ENCODE data around the gene COPB1. TPM values are rescaled to one million over a fixed set of nuclear protein-coding genes. Genes with fewer than 3 reads are reported as not detected.

Gene COPB1
- total and polyA plus RNA-seq, 8 donors: 105 to 153 (median 143) TPM

- H3K27ac ChIP-seq: peak overlapping the region in 1 of 2 donors; percentile 93
- intact Hi-C loops (cut with DNase I): no loop called here
- TF ChIP-seq, protein P1, sequence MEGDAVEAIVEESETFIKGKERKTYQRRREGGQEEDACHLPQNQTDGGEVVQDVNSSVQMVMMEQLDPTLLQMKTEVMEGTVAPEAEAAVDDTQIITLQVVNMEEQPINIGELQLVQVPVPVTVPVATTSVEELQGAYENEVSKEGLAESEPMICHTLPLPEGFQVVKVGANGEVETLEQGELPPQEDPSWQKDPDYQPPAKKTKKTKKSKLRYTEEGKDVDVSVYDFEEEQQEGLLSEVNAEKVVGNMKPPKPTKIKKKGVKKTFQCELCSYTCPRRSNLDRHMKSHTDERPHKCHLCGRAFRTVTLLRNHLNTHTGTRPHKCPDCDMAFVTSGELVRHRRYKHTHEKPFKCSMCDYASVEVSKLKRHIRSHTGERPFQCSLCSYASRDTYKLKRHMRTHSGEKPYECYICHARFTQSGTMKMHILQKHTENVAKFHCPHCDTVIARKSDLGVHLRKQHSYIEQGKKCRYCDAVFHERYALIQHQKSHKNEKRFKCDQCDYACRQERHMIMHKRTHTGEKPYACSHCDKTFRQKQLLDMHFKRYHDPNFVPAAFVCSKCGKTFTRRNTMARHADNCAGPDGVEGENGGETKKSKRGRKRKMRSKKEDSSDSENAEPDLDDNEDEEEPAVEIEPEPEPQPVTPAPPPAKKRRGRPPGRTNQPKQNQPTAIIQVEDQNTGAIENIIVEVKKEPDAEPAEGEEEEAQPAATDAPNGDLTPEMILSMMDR (IDR thresholded peaks at IDR 0.05): no peak
These were observed 19.2 kb upstream of the COPB1 start for GRCh38 chr11:14518820-14519219.

GRCh38 chr11:14513800-14514199 lies 14.2 kb upstream of the COPB1 start:
- Histone ChIP-seq H3K27ac (no peak overlapping the region), H3K27me3 (no peaks in the 10 kb centered on the region), H3K9me3 (no peaks in the 10 kb centered on the region), H3K4me1 (peaks cover 0 to 20% of the 10 kb centered on the region in 2 donors), H3K36me3 (peaks cover 0 to 91% of the 10 kb centered on the region in 2 donors), H3K4me3 (no peak overlapping the region)
- TF ChIP-seq, protein P1 (IDR thresholded peaks at IDR 0.05): no peak
- intact Hi-C loops (cut with DNase I): no loop called here
- ATAC-seq (no peak), DNase-seq (no peak)

More at GRCh38 chr11:14518820-14519219, 19.2 kb upstream of the COPB1 start:
- DNase-seq: no peak
- Histone ChIP-seq H3K9me3 (no peaks in the 10 kb centered on the region), H3K4me1 (peaks cover 0 to 31% of the 10 kb centered on the region in 2 donors), H3K27me3 (no peaks in the 10 kb centered on the region), H3K36me3 (peaks cover 0 to 41% of the 10 kb centered on the region in 2 donors), H3K4me3 (peak overlapping the region; percentile 70 to 83)
- ATAC-seq: no peak

GRCh38 chr11:14506532-14506931 lies 6.9 kb upstream of the COPB1 start:
- Histone ChIP-seq H3K4me3 (no peak overlapping the region), H3K9me3 (no peaks in the 10 kb centered on the region), H3K27me3 (no peaks in the 10 kb centered on the region), H3K4me1 (no peaks in the 10 kb centered on the region), H3K27ac (no peak overlapping the region), H3K36me3 (peaks cover 0 to 84% of the 10 kb centered on the region in 2 donors)
- ATAC-seq (no peak), DNase-seq (no peak)
- intact Hi-C loops (cut with DNase I): no loop called here
- TF ChIP-seq, protein P1 (IDR thresholded peaks at IDR 0.05): no peak

GRCh38 chr11:14503023-14503422 lies 3.4 kb upstream of the COPB1 start:
- Histone ChIP-seq H3K9me3 (no peaks in the 10 kb centered on the region), H3K27ac (no peak overlapping the region), H3K4me1 (peaks cover 8 to 16% of the 10 kb centered on the region in 2 donors), H3K36me3 (peaks cover 0 to 49% of the 10 kb centered on the region in 2 donors), H3K4me3 (no peak overlapping the region), H3K27me3 (no peaks in the 10 kb centered on the region)
- intact Hi-C loops (cut with DNase I): no loop called here
- ATAC-seq (no peak), DNase-seq (no peak)
- TF ChIP-seq, protein P1 (IDR thresholded peaks at IDR 0.05): no peak

DNA sequence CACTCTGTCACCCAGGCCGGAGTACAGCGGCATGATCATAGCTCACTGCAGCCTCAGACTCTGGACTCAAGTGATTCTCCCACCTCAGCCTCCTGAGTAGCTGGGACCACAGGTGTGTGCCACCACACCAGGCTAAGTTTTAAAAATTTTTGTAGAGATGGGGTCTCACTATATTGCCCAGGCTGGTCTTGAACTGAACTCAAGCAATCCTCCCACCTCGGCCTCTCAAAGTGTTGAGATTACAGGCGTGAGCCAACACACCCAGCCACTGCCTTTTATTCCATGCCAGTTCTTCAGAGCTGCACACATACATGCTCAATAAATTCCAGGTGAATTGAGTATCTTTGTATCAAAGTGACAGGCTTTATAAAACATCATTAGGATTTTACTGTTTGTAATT lies 2.4 kb upstream of the COPB1 start:
- no peak for ATAC-seq
- H3K36me3 ChIP-seq: peaks cover 0 to 49% of the 10 kb centered on the region in 2 donors
- TF ChIP-seq, protein P1 (IDR thresholded peaks at IDR 0.05): no peak

More for the DNA sequence above, 2.4 kb upstream of the COPB1 start:
- DNase-seq: no peak
- H3K4me3 ChIP-seq: no peak overlapping the region
- H3K27ac ChIP-seq: no peak overlapping the region
- intact Hi-C loops (cut with DNase I): no loop called here
- H3K4me1 ChIP-seq: peaks cover 8 to 26% of the 10 kb centered on the region in 2 donors
- no peaks in the 10 kb centered on the region for H3K27me3 ChIP-seq
- no peaks in the 10 kb centered on the region for H3K9me3 ChIP-seq
